GM23338 (cell line): ENCODE measurements around the gene KLHL21. TPM values are rescaled to one million over a fixed set of nuclear protein-coding genes. Genes with fewer than 3 reads are reported as not detected.
"Not testable (repeated sequence)": the region's sequence is repeated elsewhere in the genome, so short reads cannot be mapped to it uniquely, and the experiment has no call there.

Experiments used
- ATAC-seq: fragments of 200-7000 bp; cut with Tn5 transposase; 3 replicates; pipeline ENCODE4 v1.9.1; 2020
- DNase-seq: peaks from one replicate; pipeline ENCODE4 v3.0.0-alpha.2; 2015; ENCODE audit warnings: low spot score
- H2AFZ ChIP-seq: fragments of 200-600 bp; sonication (generic); 2 replicates; pipeline ENCODE4 v1.8.0; 2016; ENCODE audit warnings: antibody characterized with exemption, mild to moderate bottlenecking, moderate library complexity
- H3F3A ChIP-seq: fragments of 200-600 bp; sonication (generic); replicated peaks from 2 replicates; pipeline ENCODE4 v1.8.0; 2017; ENCODE audit warnings: antibody characterized with exemption, mixed run types, low read depth
- H3K27ac ChIP-seq: fragments of 200-600 bp; sonication (generic); 2 replicates; pipeline ENCODE4 v1.6.1; 2016; ENCODE audit warnings: low read depth
- H3K27me3 ChIP-seq: fragments of 200-600 bp; sonication (generic); 2 replicates; pipeline ENCODE4 v1.8.0; 2016; ENCODE audit warnings: mild to moderate bottlenecking, mixed run types, moderate library complexity; ENCODE audit not compliant: insufficient read depth
- H3K36me3 ChIP-seq: fragments of 200-600 bp; sonication (generic); 2 replicates; pipeline ENCODE4 v1.8.0; 2016; ENCODE audit warnings: mild to moderate bottlenecking; ENCODE audit not compliant: insufficient read depth
- H3K4me1 ChIP-seq: fragments of 200-600 bp; sonication (generic); 2 replicates; pipeline ENCODE4 v1.8.0; 2016; ENCODE audit warnings: mild to moderate bottlenecking, moderate library complexity; ENCODE audit not compliant: insufficient read depth
- H3K4me2 ChIP-seq: fragments of 200-600 bp; sonication (generic); 2 replicates; pipeline ENCODE4 v1.7.1; 2017; ENCODE audit warnings: mixed run types
- H3K4me3 ChIP-seq: fragments of 200-600 bp; sonication (generic); 2 replicates; pipeline ENCODE4 v1.6.1; 2016; ENCODE audit warnings: mixed run types
- H3K79me2 ChIP-seq: fragments of 200-600 bp; sonication (generic); replicated peaks from 2 replicates; pipeline ENCODE4 v1.8.0; 2017; ENCODE audit warnings: mild to moderate bottlenecking; ENCODE audit not compliant: insufficient read depth
- H3K9me2 ChIP-seq: fragments of 200-600 bp; sonication (generic); 2 replicates; pipeline ENCODE4 v1.8.0; 2017; ENCODE audit not compliant: insufficient read depth
- H4K20me1 ChIP-seq: fragments of 200-600 bp; sonication (generic); replicated peaks from 2 replicates; pipeline ENCODE4 v1.8.0; 2017; ENCODE audit warnings: mild to moderate bottlenecking; ENCODE audit not compliant: insufficient read depth
- H3K27ac Mint-ChIP-seq: 2 replicates; pipeline ENCODE4 v1.8.0; 2020; ENCODE audit warnings: inconsistent platforms, mild to moderate bottlenecking, moderate library complexity, mixed read lengths
- H3K27me3 Mint-ChIP-seq: 3 replicates; pipeline ENCODE4 v1.8.0; 2022; ENCODE audit warnings: low read depth, mild to moderate bottlenecking, moderate library complexity, mixed read lengths, inconsistent platforms; ENCODE audit not compliant: insufficient read depth, poor library complexity
- H3K36me3 Mint-ChIP-seq: 3 replicates; pipeline ENCODE4 v1.8.0; 2021; ENCODE audit warnings: low read depth, mild to moderate bottlenecking, inconsistent platforms, moderate library complexity, mixed read lengths
- H3K4me1 Mint-ChIP-seq: 3 replicates; pipeline ENCODE4 v1.8.0; 2020; ENCODE audit warnings: mild to moderate bottlenecking, inconsistent platforms, mixed read lengths
- H3K4me3 Mint-ChIP-seq: 3 replicates; pipeline ENCODE4 v1.8.0; 2021; ENCODE audit warnings: moderate library complexity, mild to moderate bottlenecking, inconsistent platforms, mixed read lengths
- H3K9me3 Mint-ChIP-seq: 3 replicates; pipeline ENCODE4 v1.8.0; 2020; ENCODE audit warnings: moderate library complexity, mild to moderate bottlenecking, inconsistent platforms, mixed read lengths
- EZH2 ChIP-seq: fragments of 200-600 bp; sonication (generic); IDR thresholded peaks from one replicate; pipeline ENCODE4 v1.8.0; 2017; ENCODE audit warnings: antibody characterized with exemption, mild to moderate bottlenecking, low read depth; ENCODE audit not compliant: unreplicated experiment
- REST ChIP-seq: IDR thresholded peaks from one replicate; pipeline ENCODE4 v1.6.1; 2018; ENCODE audit warnings: antibody characterized with exemption; ENCODE audit not compliant: unreplicated experiment
- ZNF114 ChIP-seq: fragments of 250-450 bp; sonication (Bioruptor Pico); IDR thresholded peaks from 2 replicates; pipeline ENCODE4 v1.5.0; 2020; ENCODE audit warnings: mild to moderate bottlenecking, moderate library complexity
- ZNF331 ChIP-seq: fragments of 250-450 bp; sonication (Bioruptor Pico); IDR thresholded peaks from 2 replicates; pipeline ENCODE4 v1.5.0; 2020; ENCODE audit warnings: low read depth, mild to moderate bottlenecking, moderate library complexity
- polyA plus RNA-seq: library from polyadenylated mRNA; unstranded; fragments of >200 nt; fragmentation: Nextera tagmentation; extraction: Ambion mirVana; gene quantifications from 2 replicates; pipeline ENCODE4 v1.2.1, GENCODE V29; 2016
- total RNA-seq: library from RNA; depleted of rRNA; stranded (reverse); fragments of >200 nt; shearing (Covaris generic); gene quantifications from 2 replicates; pipeline ENCODE4 v1.2.3, GENCODE V29; 2014

Gene KLHL21
- total and polyA plus RNA-seq, 2 experiments from 2014 or later: 7.3 to 35.9 TPM

- peaks cover 20% of the 10 kb centered on the region for H3K27me3 Mint-ChIP-seq
- Histone ChIP-seq H3K9me2 (no peaks in the 10 kb centered on the region), H3K27me3 (peaks cover 5% of the 10 kb centered on the region; the same call in 1 of the 2 replicates), H4K20me1 (peaks cover 41% of the 10 kb centered on the region), H3K27ac (no peak overlapping the region), H3K4me3 (peak overlapping the region; percentile 98), H3K4me2 (peak overlapping the region; percentile 81), H3K4me1 (peaks cover 9% of the 10 kb centered on the region), H3K79me2 (peaks cover 57% of the 10 kb centered on the region), H2AFZ (no peak overlapping the region), H3F3A (peaks cover 10% of the 10 kb centered on the region; the same call in 1 of the 2 replicates), H3K36me3 (no peaks in the 10 kb centered on the region; the same call in 1 of the 2 replicates)
- DNase-seq: no peak
- H3K36me3 Mint-ChIP-seq: peaks cover 49% of the 10 kb centered on the region
- peaks cover 20% of the 10 kb centered on the region for H3K4me1 Mint-ChIP-seq
- H3K27ac Mint-ChIP-seq: peak overlapping the region; percentile 88
- peak overlapping the region; percentile 91 for H3K4me3 Mint-ChIP-seq
- TF ChIP-seq EZH2 (no peak), ZNF331 (CRISPR knock-in tag) (no peak), REST (no peak)
- ATAC-seq: no peak
- H3K9me3 Mint-ChIP-seq: no peaks in the 10 kb centered on the region
Measured at GRCh38 chr1:6600410-6601048, 2.1 kb downstream of the KLHL21 start.

- H3K4me1 ChIP-seq, H3K27me3 ChIP-seq, DNase-seq, H3K36me3 ChIP-seq, H2AFZ ChIP-seq, H3K9me2 ChIP-seq, H3K9me3 Mint-ChIP-seq, H3F3A ChIP-seq, ATAC-seq, H3K27ac ChIP-seq: not testable (repeated sequence)
- H3K4me1 Mint-ChIP-seq: peaks cover 20% of the 10 kb centered on the region
- peak overlapping the region; percentile 81 for H3K4me2 ChIP-seq
- H3K27ac Mint-ChIP-seq: peak overlapping the region; percentile 75; the same call in 1 of the 2 replicates
- peak overlapping the region; percentile 91 for H3K4me3 Mint-ChIP-seq
- peaks cover 41% of the 10 kb centered on the region for H4K20me1 ChIP-seq
- H3K36me3 Mint-ChIP-seq: peaks cover 55% of the 10 kb centered on the region
- peak overlapping the region; percentile 98 for H3K4me3 ChIP-seq
- H3K79me2 ChIP-seq: peaks cover 57% of the 10 kb centered on the region
- peaks cover 20% of the 10 kb centered on the region for H3K27me3 Mint-ChIP-seq
Measured at GRCh38 chr1:6599991-6600390, 2.7 kb downstream of the KLHL21 start.

GRCh38 chr1:6599141-6599975 lies 3.3 kb downstream of the KLHL21 start:
- Histone ChIP-seq H3K9me2 (no peaks in the 10 kb centered on the region), H3K4me1 (peaks cover 9% of the 10 kb centered on the region), H3K4me2 (peak overlapping the region; percentile 81; the same call in 1 of the 2 replicates), H3K27ac (no peak overlapping the region), H4K20me1 (peaks cover 41% of the 10 kb centered on the region), H3K4me3 (0 out of 2 replicates have a peak overlapping the region, but pooled peaks have one; percentile 34), H3K27me3 (peaks cover 5% of the 10 kb centered on the region; the same call in 1 of the 2 replicates), H2AFZ (no peak overlapping the region), H3F3A (peaks cover 10% of the 10 kb centered on the region; the same call in 1 of the 2 replicates), H3K79me2 (peaks cover 57% of the 10 kb centered on the region), H3K36me3 (peaks cover 5% of the 10 kb centered on the region)
- Mint-ChIP-seq H3K36me3 (peaks cover 59% of the 10 kb centered on the region), H3K9me3 (no peaks in the 10 kb centered on the region), H3K27ac (no peak overlapping the region), H3K4me1 (peaks cover 19% of the 10 kb centered on the region), H3K4me3 (peak overlapping the region; percentile 53), H3K27me3 (peaks cover 20% of the 10 kb centered on the region)
- no peak for TF ChIP-seq ZNF114 (CRISPR knock-in tag)
- DNase-seq: no peak
- ATAC-seq: no peak
